ENCODE measurements around the gene STX2.
A peak's percentile ranks its signal among the peaks of the same experiment; 100 is the strongest.
"Not testable (repeated sequence)": the region's sequence is repeated elsewhere in the genome, so short reads cannot be mapped to it uniquely, and the experiment has no call there.

Gene STX2

DNA sequence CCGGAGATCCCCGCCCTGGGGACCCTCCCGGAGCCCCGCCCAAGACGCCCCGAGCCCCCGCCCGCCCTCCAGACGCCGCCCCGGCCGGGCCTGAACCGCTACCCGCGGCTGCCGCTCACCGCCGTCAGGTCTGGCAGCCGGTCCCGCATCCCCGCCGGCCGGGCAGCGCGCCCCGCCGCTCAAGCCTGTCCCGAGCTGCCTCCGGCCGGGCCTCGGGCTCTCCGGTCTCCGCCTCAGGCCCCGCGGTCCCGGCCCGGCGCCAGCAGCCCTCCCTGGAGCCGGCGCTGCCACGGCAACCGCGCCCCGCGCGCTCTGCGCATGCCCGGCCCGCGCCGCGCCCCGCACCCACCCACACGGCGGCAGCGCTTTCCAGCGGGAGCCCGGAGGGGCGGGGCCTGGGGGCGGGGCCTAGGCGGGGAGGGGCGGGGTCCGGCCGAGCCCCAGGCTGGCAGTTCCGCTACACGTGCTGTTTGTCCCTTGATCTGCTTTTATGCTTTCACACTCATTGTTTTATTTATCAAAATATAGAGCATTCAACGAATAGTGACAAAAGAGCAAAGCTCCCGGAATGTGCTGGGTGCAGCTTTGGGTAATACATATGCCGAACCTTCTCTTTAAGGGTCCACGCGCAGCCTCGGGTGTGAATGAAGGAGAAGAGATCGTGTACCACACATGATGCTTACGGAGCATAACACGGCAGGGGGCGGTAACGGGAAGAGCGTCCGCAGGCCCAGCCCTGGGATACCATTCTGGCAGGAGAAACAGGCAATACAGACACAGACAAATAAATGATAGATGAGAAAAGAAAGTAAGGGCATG, at the start of gene STX2:
TSS of gene STX2 (minus strand) at position 300 of the 819 bp plus-strand sequence. CDS start at position 149, 151 bp downstream.
- DNase-seq = peak; percentile 94

DNA sequence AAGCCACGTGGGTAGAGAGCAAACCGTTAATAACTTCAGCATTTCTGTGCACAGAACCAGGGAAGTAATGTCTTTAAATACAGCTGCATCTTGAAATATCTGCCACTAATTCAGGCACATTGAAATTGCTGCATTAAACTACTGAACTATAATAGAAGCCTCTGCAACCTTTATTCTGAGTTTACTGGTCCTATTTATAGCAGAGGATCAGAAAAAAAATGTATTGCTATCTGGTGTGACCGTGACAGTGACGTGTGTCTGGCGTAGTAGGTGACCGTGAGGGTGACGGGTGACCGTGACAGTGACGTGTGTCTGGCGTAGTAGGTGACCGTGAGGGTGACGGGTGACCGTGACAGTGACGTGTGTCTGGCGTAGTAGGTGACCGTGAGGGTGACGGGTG, 48.1 kb upstream of the STX2 start:
- not testable (repeated sequence) for DNase-seq

DNA sequence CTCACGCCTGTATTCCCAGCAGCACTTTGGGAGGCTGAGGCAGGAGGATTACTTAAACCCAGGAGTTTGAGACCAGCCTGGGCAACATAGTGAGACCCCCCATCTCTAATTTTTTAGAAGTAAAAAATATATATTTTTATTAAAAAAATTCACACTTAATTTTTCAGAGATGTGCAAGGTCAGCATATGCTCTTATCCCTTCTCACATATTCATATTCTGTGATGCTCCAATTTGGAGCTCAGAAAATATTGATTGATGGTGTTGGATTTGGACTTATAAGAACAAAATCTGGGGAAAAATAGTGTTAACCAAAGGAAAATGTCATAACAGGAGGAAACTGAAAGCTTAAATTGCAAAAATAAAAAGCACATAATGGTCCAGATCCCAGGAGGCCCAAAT, 42.5 kb upstream of the STX2 start:
- DNase-seq = no peak

DNA sequence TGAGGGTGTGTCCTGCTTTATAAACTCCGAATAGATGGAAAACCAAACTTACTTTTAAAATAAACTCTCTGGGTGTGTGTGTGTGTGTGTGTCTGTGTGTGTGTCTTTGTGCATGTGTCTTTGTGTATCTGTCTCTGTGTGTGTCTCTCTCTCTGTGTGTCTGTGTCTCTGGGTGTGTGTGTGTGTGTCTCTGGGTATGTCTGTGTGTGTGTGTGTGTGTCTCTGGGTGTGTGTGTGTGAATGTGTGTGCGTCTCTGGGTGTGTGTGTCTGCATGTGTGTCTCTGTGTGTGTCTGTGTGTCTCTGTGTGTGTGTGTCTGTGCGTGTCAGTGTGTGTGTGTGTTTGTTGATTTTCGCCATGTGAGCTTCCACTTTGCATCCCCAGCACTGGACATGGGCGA, 42.0 kb upstream of the STX2 start:
- DNase-seq = no peak

DNA sequence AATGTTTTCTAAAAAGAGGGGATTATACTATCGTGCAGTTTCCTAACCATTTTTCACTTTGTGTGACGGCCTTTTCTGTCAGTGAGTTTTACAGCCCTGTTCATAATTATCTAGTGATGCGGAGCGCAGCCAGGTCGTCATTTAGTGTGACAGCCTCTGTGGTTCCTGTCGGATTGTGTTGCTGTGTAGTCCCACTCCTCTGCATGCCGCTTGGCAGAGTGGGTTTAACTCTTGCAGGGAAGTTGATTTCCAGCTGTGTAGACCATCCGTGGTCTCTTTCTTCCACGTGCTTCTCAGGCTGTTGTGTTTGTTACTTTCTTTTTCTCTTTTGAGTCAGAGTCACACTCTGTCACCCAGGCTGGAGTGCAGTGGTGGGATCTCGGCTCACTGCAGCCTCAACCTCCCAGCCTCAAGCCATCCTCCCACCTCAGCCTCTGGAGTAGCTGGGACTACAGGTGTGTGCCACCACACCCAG, 41.4 kb upstream of the STX2 start:
- no peak for DNase-seq

DNA sequence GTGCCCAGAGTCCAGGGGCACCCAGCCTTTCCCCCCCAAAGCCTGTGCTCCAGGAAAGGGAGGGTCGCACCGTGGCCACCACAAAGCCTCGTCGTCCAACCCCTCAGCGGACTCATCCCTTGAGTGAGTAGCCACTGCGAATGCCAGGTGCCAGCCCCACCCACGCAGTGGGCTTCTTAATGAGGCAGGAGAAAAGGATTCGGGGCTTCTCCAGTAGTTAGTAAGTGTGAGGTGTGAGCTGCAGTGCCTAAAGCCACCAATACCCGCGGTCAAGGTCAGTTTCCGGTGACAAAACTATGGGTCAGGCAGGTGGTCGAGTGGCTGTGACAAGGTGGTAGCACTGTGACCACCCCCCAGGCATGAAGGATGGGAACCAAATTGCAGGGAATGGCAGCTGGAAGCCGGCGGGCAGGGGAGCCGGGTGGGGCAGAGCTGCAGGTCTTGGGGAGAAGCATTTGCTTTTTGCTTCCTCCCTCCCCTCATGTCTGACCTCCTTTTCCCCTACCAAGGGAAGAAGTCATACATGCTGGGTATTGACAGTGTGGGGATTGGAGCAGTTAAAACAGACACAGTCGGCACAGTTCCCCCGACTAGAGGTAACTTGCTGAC, 40.8 kb upstream of the STX2 start:
- no peak for DNase-seq

DNA sequence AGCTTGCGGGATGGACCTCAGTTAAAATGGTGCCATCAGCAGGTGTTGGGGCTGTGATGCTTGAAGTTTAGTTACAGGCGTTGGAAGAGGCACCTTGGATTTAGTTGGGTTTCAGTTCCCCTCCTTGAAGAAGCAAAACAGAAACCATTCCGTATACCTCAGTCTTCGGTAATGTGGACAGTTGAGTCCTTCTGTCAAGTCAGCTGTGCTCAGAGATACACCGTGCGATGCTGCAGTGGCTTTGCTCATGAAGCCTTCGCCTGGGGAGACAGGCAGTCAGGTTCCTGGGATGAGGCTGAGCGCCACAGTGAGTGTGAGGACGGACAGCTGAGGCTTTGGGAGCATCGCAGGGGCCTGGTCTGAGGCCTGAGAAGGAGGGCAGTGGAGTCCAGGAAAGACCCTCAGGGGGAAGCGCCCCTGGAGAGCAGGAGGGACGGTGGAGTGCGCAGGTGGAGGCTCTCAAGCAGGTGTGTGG, 40.2 kb upstream of the STX2 start:
- DNase-seq = no peak

DNA sequence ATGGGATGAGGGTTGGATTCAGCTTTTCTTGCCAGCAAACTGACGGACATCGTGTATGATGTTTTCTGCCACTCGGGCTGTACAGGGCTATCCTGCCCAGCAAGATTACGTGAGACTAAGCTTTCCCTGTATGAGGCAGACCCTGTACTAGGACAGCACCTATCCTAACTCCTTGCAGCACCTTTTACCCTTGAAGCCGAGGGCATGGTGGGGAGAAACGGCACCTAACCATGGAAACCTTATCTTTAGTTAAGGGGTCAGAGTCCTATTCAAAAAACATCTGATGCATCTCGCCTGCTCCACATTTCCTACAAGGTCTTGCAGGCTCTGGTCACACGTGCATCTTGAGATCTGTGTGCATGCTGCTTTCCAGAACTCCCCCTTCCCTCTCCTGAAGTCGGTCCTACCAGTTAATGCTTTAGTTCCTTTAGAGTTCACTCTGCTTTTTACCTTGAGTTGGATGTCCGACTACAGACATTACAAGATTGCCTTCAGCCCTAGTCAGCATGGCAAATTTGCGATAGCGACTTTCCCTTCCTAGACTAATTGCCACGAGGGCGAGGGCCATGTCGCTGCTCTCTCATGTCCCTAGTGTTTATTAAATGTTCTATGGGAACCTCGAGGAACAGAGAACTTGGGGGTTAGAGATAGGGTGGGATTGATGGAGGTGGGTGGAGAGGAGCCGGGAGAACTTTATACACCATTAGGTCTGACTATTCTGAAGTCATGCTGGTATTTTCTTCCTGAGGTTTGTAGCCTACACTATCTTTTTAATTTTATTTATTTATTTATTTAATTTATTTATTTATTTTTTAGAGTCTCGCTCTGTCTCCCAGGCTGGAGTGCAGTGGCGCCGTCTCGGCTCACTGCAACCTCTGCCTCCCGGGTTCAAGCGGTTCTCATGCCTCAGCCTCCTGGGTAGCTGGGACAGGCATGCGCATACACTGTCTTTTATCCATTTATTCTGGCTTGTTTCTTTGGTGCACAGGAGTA, 39.4 kb upstream of the STX2 start:
- no peak for DNase-seq

DNA sequence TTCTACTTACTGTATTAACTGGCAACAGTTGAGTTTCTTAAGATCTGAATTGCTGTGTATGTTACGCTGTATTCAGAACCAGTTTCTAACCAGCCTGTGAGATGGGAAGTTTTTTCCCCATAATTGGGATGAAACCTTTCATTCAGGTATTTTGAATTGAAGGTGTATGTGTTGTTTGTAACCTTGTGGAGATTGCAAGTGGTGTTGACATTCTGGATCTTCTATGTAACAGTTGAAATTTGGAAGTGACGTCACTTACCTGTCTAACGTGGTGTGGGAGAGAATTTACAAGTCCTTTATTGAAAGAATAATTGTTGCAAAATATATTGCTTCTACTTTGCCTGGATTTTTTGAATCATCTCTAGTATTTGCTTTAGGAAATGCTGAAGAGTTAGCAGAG, 38.3 kb upstream of the STX2 start:
- DNase-seq = no peak

DNA sequence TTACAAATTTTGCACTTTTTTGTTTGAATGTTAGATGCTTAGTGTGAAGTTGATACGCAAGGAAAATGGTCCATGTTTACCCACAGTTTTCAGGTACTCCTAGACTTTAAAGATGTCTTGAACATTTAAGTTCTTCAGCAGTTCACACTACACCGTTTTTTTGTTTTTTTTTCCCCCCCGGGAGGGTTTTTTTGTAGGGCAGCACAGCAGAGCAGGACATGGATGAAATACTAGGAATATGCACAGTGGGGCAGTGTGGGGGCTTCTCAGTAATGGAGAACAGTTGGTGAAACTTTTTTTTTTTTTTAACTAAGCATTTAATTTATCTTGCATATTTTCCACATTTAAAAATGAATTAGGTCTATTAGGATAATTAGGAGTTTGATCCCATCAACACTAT, 37.7 kb upstream of the STX2 start:
- no peak for DNase-seq

DNA sequence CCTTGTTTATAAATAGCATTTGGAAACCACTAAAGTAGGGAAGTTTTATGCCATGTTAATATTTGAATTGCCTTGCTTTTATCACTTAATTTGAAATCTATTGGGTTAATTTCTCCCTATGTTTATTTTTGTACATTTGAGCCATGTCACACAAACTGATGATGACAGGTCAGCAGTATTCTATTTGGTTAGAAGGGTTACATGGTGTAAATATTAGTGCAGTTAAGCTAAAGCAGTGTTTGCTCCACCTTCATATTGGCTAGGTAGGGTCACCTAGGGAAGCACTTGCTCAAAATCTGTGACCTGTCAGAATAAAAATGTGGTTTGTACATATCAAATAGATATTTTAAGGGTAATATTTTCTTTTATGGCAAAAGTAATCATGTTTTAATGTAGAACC, 37.2 kb upstream of the STX2 start:
- DNase-seq = no peak

DNA sequence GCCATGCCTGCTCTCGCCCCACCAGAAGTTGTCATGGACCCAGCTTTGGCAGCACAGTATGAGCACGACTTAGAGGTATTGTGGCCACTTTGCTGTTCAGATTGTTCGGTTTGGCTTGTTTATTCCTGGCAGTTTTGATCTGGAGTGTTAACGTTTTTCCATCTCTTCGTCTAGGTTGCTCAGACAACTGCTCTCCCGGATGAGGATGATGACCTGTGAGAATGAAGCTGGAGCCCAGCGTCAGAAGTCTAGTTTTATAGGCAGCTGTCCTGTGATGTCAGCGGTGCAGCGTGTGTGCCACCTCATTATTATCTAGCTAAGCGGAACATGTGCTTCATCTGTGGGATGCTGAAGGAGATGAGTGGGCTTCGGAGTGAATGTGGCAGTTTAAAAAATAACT, 36.7 kb upstream of the STX2 start:
- DNase-seq = not testable (repeated sequence)

DNA sequence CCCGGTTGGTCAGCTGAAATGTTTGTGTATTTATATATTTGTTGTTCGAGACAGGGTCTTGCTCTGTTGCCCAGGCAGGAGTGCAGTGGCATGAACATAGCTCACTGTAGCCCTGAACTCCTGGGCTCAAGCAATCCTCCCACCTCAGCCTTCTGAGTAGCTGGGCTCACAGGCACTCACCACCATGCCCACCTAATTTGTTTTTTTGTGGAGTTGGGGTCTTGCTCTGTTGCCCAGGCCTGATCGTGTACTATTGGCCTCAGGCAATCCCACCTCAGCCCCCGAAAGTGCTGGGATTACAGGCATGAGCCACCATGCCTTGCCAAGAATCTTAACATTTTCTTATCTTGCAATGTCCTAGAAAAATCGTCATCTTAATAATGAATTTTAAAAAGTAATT, 36.1 kb upstream of the STX2 start:
- DNase-seq = no peak

DNA sequence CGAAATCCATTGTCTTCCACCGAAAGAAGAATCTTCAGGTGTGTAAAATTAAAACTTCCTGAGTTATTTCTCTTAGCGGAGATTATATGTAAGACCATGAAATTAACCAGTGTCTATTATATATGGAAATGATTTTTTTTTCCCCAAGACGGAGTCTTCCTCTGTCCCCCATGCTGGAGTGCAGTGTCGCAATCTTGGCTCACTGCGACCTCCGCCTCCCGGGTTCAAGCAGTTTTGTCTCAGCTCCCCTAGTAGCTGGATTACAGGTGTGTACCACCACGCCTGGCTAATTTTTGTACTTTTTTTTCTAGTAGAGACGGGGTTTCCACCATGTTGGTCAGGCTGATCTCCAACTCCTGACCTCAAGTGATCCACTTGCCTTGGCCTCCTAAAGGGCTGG, 35.6 kb upstream of the STX2 start:
- no peak for DNase-seq

DNA sequence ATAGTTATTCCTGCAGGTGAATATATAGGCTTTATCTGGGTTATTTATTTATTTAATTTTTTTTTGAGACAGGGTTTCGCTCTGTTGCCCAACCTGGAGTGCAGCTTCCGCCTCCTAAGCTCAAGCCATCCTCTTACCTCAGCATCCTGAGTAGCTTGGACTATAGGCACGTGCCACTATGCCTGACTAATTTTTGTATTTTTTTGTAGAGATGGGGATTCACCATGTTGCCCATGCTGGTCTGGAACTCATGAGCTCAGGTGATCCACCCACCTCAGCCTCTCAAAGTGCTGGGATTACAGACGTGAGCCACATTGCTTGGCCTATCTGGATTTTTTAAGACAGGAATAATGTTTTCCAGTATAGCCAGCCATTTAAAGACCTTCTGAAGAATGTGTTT, 34.8 kb upstream of the STX2 start:
- no peak for DNase-seq

DNA sequence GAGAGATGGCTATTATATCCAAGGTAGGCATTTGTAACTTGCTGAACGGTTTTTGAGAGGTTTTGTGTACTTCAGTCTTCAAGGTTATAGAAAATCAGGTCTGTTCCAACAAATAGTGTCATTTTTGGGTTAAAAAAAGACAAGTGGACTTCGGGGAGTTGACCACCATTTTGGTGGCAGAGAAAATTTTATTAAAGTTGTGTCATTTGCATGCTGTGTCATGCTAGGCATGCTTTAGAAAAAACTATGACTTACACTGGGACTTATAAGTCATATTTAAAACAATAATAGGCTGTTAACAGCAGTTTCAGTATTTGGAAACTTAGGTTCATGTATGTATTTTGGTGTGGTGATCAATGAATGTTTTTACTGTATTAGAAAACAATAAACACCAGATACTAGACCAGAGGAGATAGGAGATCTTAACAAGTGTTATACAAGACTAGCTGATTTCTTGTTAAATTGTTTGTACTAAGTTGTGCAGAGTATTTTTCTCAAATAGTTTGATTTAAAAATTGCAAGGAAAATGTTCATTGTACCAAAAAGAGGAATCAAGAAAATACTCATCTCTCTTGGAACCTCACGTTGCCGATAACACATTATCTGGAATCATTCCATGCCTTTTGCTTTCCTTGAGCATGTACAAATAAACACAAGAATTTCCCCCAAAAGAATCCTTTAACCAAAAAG, 34.2 kb upstream of the STX2 start:
- DNase-seq = no peak

DNA sequence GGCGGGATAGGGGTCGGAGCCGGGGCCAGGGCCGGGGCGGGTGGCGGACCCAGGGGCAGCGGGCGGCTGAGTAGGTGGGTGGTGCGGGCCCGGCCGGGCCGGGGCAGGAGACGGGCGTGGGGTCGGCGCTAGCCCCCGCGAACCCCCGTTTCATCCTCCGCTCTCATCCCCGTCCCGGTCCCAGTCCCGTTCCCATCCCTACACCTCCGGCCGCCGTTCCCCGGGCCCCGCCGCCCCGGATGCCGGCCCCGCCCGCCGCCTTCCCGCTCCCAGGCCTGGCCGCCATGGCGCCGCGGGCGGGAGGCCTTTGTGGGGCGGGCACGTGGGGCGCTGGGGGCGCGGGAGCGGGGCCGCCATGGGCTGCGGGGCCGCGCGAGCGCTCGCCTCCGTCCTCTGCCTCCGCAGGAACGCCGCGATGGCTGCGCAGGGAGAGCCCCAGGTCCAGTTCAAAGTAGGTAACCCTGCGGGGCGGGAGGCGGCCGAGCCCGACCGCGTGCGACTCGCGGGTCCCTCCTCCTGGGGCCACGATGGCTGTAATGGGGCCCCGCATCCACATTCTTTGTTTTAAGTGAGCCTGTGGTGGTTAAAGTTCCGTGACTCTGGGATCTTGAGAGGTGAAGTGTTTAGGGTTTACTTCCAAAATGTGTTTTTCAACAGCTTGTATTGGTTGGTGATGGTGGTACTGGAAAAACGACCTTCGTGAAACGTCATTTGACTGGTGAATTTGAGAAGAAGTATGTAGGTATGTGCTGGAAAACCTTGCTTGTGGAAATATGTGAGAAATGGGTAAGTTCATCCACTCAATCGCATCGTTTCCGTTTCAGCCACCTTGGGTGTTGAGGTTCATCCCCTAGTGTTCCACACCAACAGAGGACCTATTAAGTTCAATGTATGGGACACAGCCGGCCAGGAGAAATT, 33.4 kb upstream of the STX2 start:
- peak; percentile 45 for DNase-seq

DNA sequence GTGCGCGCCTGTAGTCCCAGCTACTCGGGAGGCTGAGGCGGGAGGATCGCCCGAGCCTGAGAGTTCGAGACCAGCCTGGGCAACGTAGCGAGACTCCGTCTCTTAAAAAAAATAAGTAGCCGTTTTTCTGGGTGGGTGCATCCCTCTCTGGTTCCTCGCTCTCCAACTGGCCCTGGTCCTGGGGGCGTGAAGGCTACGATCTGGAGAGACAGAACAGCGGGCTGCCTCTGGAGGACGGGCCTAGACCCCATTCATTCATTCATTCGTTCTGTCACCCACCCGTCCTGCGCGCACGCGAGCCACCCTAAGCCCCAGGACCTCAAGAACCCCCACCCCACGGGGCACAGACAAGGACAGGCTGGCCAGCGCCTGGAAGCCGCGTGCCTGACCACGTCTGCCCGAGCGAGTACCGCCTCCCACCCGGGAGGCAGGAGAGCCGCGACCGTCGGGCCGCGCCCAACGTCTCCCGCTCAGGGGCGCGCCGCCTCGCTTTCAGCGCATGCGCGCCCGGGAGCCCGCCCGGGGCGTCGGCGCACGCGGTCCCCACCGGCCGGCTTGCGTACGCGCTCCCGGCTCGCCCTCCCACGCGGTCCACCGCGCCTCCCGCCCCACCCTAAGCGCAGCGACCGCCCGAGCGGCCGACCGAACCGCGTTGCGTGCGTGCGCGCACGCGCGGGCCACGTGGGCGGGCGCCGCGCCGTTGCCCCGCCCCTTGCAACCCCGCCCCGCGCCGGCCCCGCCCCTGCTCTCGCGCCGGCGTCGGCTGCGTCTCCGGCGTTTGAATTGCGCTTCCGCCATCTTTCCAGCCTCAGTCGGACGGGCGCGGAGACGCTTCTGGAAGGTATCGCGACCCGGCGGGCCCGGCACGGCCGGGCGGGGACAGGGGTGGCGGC, 32.5 kb upstream of the STX2 start, which contains the start of gene RAN:
TSS of gene RAN (plus strand) at position 781 of the 893 bp plus-strand sequence. CDS start 528 bp downstream, outside the sequence.
- DNase-seq = peak; percentile 93

DNA sequence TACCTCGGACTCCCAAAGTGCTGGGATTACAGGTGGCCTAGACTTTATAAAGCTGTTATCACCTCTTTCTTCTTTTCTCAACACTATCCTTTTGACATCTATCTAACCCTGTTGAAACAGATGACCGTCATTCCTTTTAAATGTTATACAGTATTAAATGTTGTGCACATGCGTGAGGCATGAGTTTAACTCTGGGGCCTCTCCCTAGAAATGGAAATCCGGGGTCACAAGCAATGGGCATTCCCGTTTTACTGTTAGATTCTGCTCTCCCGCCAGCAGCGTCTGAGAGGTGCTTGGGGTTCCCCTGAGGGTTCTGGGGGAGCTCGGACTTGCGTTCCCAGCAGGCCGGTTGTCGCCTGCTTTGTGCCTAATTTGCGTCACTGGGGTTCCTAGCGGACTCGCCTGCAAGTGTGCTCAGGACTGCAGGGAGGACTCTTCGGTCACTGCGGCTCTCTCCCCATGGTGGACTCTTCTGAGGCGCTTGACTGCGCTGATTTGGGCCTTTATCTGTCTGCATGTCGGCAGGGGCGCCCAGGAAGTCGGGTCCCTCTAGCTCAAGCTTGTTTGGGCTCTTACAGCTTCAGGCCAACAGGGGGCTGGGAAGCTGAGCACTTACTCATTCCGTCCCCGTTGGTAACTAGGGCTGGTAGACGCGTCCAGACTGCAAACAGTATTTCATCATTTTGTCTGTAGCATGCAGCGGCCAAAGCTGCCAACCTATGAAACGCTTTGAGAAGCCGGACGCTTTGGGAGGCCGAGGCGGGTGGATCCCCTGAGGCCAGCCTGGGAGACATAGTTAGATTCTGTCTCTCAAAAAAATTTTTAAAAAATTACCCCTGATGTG, 31.6 kb upstream of the STX2 start:
- DNase-seq = peak; percentile 68
